Lower leg skin (tissue), 4 donors: ENCODE data around the gene MYOC. TPM values are rescaled to one million over a fixed set of nuclear protein-coding genes. Genes with fewer than 3 reads are reported as not detected.

ENCODE experiments used
- DNase-seq, 2 donors: peaks; one replicate each; pipeline ENCODE4 v3.0.0-alpha.2; 2019; ENCODE audit warnings: low spot score in 2 of 2
- H3K4me3 ChIP-seq: fragments of 200-600 bp; sonication (generic); 2 replicates; pipeline ENCODE4 v1.5.1; 2017; ENCODE audit warnings: mild to moderate bottlenecking, low read depth; ENCODE audit not compliant: poor library complexity, severe bottlenecking
- CTCF ChIP-seq, 3 donors: fragments of 450-650 bp; IDR thresholded peaks; one replicate each; pipeline ENCODE4 v1.5.1; 2016; ENCODE audit warnings: antibody characterized with exemption in 3 of 3, mild to moderate bottlenecking in 3 of 3, moderate library complexity in 2 of 3
- POLR2A ChIP-seq, 2 donors: fragments of 450-650 bp; IDR thresholded peaks; one replicate each; pipeline ENCODE4 v1.6.1; 2016 to 2017; ENCODE audit warnings: antibody characterized with exemption in 2 of 2, mild to moderate bottlenecking in 1 of 2, moderate library complexity in 1 of 2
- WGBS, 2 donors: methylation state at CpG; one replicate each; pipeline ENCODE4 v1.1.5; 2018; 5-methylcytosine and 5-hydroxymethylcytosine counted together
- intact Hi-C: fragments of 100-400 bp; cut with DNase I; formaldehyde crosslinking; loops from one replicate; pipeline ENCODE4 v1.15.0; 2023; ENCODE audit warnings: low total_unique reads
- total RNA-seq, 4 donors: library from RNA; depleted of rRNA; stranded (reverse); fragments of >200 nt; gene quantifications; one replicate each; pipeline ENCODE4 v1.1.0, GENCODE V29; 2016

The MYOC gene
- total RNA-seq, 4 donors from 2014 or later, result 3.0 to 6.3 (median 4.4) TPM

GRCh38 chr1:171644805-171645483, 7.5 kb downstream of the MYOC start:
- H3K4me3 ChIP-seq, result no peak overlapping the region
- WGBS, 2 donors, result 15 to 18% methylated on average over 14 to 15 of the region's 15 CpGs
- DNase-seq, result peak; percentile 76 to 95
- intact Hi-C loops, result loop anchor here (5.0 kb wide), 2 partner anchors 157 to 347 kb away; no protein-coding TSS in a partner anchor
- TF ChIP-seq CTCF (IDR thresholded peaks at IDR 0.05), result peak in 1 of 3 donors; percentile 25
- no peak for TF ChIP-seq POLR2A (IDR thresholded peaks at IDR 0.05)

GRCh38 chr1:171643156-171643555, 9.3 kb downstream of the MYOC start:
- no peak for DNase-seq
- intact Hi-C loops, result no loop called here
- H3K4me3 ChIP-seq, result no peak overlapping the region
- TF ChIP-seq CTCF (IDR thresholded peaks at IDR 0.05), result no peak
- 71 to 76% methylated on average over 8 of the region's 8 CpGs for WGBS, 2 donors

GRCh38 chr1:171642197-171642596, 10.3 kb downstream of the MYOC start:
- DNase-seq, result no peak
- intact Hi-C loops, result no loop called here
- TF ChIP-seq CTCF (IDR thresholded peaks at IDR 0.05) (no peak), POLR2A (IDR thresholded peaks at IDR 0.05) (no peak)
- H3K4me3 ChIP-seq, result no peak overlapping the region
- WGBS, 2 donors, result 86 to 90% methylated on average over 4 of the region's 4 CpGs

GRCh38 chr1:171641076-171641864, 11.2 kb downstream of the MYOC start:
- intact Hi-C loops, result no loop called here
- H3K4me3 ChIP-seq, result no peak overlapping the region
- no peak for DNase-seq
- TF ChIP-seq POLR2A (IDR thresholded peaks at IDR 0.05) (no peak), CTCF (IDR thresholded peaks at IDR 0.05) (no peak)
- 63 to 69% methylated on average over 10 of the region's 10 CpGs for WGBS, 2 donors

- WGBS, 2 donors, result 88 to 97% methylated on average over 1 of the region's 1 CpG
- no peak overlapping the region for H3K4me3 ChIP-seq
- DNase-seq, result no peak
- TF ChIP-seq CTCF (IDR thresholded peaks at IDR 0.05), result no peak
- TF ChIP-seq POLR2A (IDR thresholded peaks at IDR 0.05), result no peak
- intact Hi-C loops, result no loop called here
Measured at GRCh38 chr1:171640225-171640624, 12.3 kb downstream of the MYOC start.
